HL-60 (cell line): ENCODE data around the gene ITIH4.

Experiments used
- DNase-seq, 2 experiments: peaks; one replicate each; pipeline ENCODE4 v3.0.0-alpha.2; 2010 to 2020; ENCODE audit warnings: low read depth in 1 of 2, low spot score in 1 of 2
- H3K27ac ChIP-seq: fragments of 250-450 bp; sonication (Bioruptor Pico); replicated peaks from 2 replicates; pipeline ENCODE4 v1.5.1; 2020; ENCODE audit warnings: mild to moderate bottlenecking, moderate library complexity
- H3K27me3 ChIP-seq: fragments of 250-450 bp; sonication (Bioruptor Pico); 2 replicates; pipeline ENCODE4 v1.5.1; 2021; ENCODE audit warnings: mild to moderate bottlenecking, moderate library complexity; ENCODE audit not compliant: insufficient read depth, poor library complexity, severe bottlenecking
- H3K4me3 ChIP-seq: replicated peaks from 2 replicates; pipeline ENCODE4 v1.5.1; 2011; ENCODE audit warnings: mild to moderate bottlenecking, control low read depth, low read length; ENCODE audit not compliant: insufficient read depth
- CTCF ChIP-seq: IDR thresholded peaks from one replicate; pipeline ENCODE4 v1.5.1; 2011; ENCODE audit warnings: low read length, control low read depth, inconsistent platforms; ENCODE audit not compliant: insufficient read depth
- GABPA ChIP-seq: IDR thresholded peaks from 2 replicates; pipeline ENCODE4 v1.6.1; 2012; ENCODE audit warnings: low read depth
- POLR2AphosphoS5 ChIP-seq: IDR thresholded peaks from 2 replicates; pipeline ENCODE4 v1.6.1; 2012; ENCODE audit warnings: low read depth
- REST ChIP-seq: IDR thresholded peaks from 2 replicates; pipeline ENCODE4 v1.6.1; 2012; ENCODE audit warnings: low read depth; ENCODE audit not compliant: insufficient replicate concordance
- SPI1 ChIP-seq: IDR thresholded peaks from 2 replicates; pipeline ENCODE4 v1.6.1; 2012; ENCODE audit warnings: low read depth, mild to moderate bottlenecking, borderline replicate concordance

The ITIH4 gene

GRCh38 chr3:52829906-52830463, 487 bp downstream of the ITIH4 start:
- H3K4me3 ChIP-seq: no peak overlapping the region
- no peak for TF ChIP-seq GABPA
- TF ChIP-seq POLR2AphosphoS5: no peak
- TF ChIP-seq CTCF: no peak
- TF ChIP-seq SPI1: no peak
- no peak for TF ChIP-seq REST
- DNase-seq: no peak
- no peak overlapping the region for H3K27ac ChIP-seq
- no peaks in the 10 kb centered on the region for H3K27me3 ChIP-seq

GRCh38 chr3:52829482-52829881, 990 bp downstream of the ITIH4 start:
- H3K27ac ChIP-seq: no peak overlapping the region
- no peaks in the 10 kb centered on the region for H3K27me3 ChIP-seq
- TF ChIP-seq SPI1: no peak
- no peak for TF ChIP-seq GABPA
- TF ChIP-seq POLR2AphosphoS5: no peak
- DNase-seq: no peak
- H3K4me3 ChIP-seq: no peak overlapping the region

DNA sequence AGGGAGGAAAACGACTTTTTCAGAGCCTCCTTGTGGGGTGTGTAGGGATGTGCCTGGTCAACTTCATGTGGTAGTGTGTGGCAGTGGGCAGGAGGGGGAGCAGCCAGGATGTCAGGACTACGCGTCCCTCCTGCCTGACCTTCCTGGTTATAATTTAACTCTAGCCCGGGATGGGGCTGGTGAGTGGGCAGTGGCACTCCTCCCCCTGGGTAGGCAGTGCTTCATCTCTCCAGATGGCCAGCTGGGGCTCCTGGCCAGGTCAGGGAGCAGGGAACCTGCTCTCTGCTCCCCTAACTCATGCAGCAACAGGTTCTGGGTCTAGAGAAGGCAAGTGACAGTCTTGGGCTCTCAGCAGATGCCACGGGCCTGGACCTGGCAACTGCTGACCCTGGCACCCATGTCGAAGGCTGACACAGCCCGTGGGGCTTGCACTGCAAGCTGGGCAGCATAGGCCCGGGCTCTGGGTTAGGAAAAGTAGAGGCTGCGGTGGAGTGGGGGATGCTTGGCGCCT, 2.6 kb downstream of the ITIH4 start:
- no peak overlapping the region for H3K4me3 ChIP-seq
- TF ChIP-seq GABPA: no peak
- no peak overlapping the region for H3K27ac ChIP-seq
- no peak for DNase-seq
- H3K27me3 ChIP-seq: no peaks in the 10 kb centered on the region

- Histone ChIP-seq H3K27me3 (no peaks in the 10 kb centered on the region), H3K4me3 (no peak overlapping the region), H3K27ac (no peak overlapping the region)
- TF ChIP-seq SPI1: no peak
- TF ChIP-seq CTCF: no peak
- TF ChIP-seq POLR2AphosphoS5: no peak
- TF ChIP-seq REST: no peak
- TF ChIP-seq GABPA: no peak
- DNase-seq: peak in 1 of 2 experiments; percentile 59
Measured at GRCh38 chr3:52827441-52827840, 3.0 kb downstream of the ITIH4 start.

GRCh38 chr3:52824037-52824436, 6.4 kb downstream of the ITIH4 start:
- Histone ChIP-seq H3K27me3 (no peaks in the 10 kb centered on the region), H3K4me3 (no peak overlapping the region)
- TF ChIP-seq CTCF (no peak), SPI1 (no peak)

More at GRCh38 chr3:52824037-52824436, 6.4 kb downstream of the ITIH4 start:
- DNase-seq: no peak
- H3K27ac ChIP-seq: no peak overlapping the region
